Ovary (tissue), 9 donors: ENCODE data around the gene MTR. TPM values are rescaled to one million over a fixed set of nuclear protein-coding genes. Genes with fewer than 3 reads are reported as not detected.

Experiments used
- DNase-seq, 5 donors: peaks; one replicate each; pipeline ENCODE4 v3.0.0-alpha.2; 2019 to 2020
- H3K27ac ChIP-seq, 2 donors: fragments of 200-600 bp; one replicate each; pipeline versions ENCODE4 v1.5.1 to v1.8.0; 2019 to 2022
- H3K27me3 ChIP-seq: fragments of 200-600 bp; one replicate; pipeline ENCODE4 v1.8.0; 2022
- H3K36me3 ChIP-seq: fragments of 200-600 bp; sonication (generic); one replicate; pipeline ENCODE4 v1.5.1; 2019
- H3K4me1 ChIP-seq: one replicate; pipeline ENCODE4 v1.8.1; 2013; ENCODE audit warnings: mild to moderate bottlenecking, moderate library complexity; ENCODE audit not compliant: insufficient read depth
- H3K4me3 ChIP-seq: fragments of 200-600 bp; sonication (generic); one replicate; pipeline ENCODE4 v1.5.1; 2017
- H3K9me3 ChIP-seq, 2 donors: fragments of 200-600 bp in 1 of 2; sonication (generic) in 1 of 2; one replicate each; pipeline versions ENCODE4 v1.5.1 to v1.8.1; 2013 to 2019; ENCODE audit warnings: mild to moderate bottlenecking in 1 of 2, moderate library complexity in 1 of 2
- EP300 ChIP-seq: sonication (generic); formaldehyde crosslinking; IDR thresholded peaks from one replicate; pipeline ENCODE4 v1.6.1; 2017; ENCODE audit warnings: antibody characterized with exemption
- POLR2A ChIP-seq: fragments of 450-650 bp; IDR thresholded peaks from one replicate; pipeline ENCODE4 v1.6.1; 2017; ENCODE audit warnings: antibody characterized with exemption, mild to moderate bottlenecking, moderate library complexity
- WGBS, 3 donors: extraction: QIAGEN DNeasy Blood & Tissue Kit in 1 of 3; methylation state at CpG; one replicate each; pipeline versions ENCODE4 v1.1.5 to v1.1.7; 2013 to 2017; 5-methylcytosine and 5-hydroxymethylcytosine counted together
- intact Hi-C, 4 donors: fragments of 100-400 bp; cut with DNase I; formaldehyde crosslinking; loops; one replicate each; pipeline versions ENCODE4 v1.11.0 to v1.15.1; 2022 to 2023
- polyA plus RNA-seq, 2 donors: library from polyadenylated mRNA; stranded (reverse); fragments of 200-250 nt in 1 of 2; fragments of 350-450 nt in 1 of 2; fragmentation: Illumina TruSeq in 1 of 2; extraction: RNeasy Lipid Tissue Mini Kit (QIAGEN cat#74804) in 1 of 2; gene quantifications; one replicate each; pipeline ENCODE4 v1.2.3, GENCODE V29; 2013 to 2014
- total RNA-seq, 7 donors: library from RNA; depleted of rRNA in 2 of 7; stranded (reverse); fragments of >200 nt in 2 of 7; fragmentation: NEBNext Ultra II Directional in 3 of 7; extraction: Animal tissue kit (Norgen Biotek cat#: 25700) in 3 of 7; gene quantifications; one replicate each; pipeline versions ENCODE4 v1.1.0 to v1.2.4, GENCODE V29; 2016 to 2023
- TF ChIP-seq, protein P1 (sequence below), 3 donors: fragments of 450-650 bp in 2 of 3; fragments of 200-600 bp in 1 of 3; IDR thresholded peaks; one replicate each; pipeline versions ENCODE4 v1.5.1 to v1.8.0; 2016 to 2022; ENCODE audit warnings: antibody characterized with exemption in 3 of 3, mild to moderate bottlenecking in 1 of 3
- donor health status: DM: no; HTN: no; CAD: no; lungs with moderate emphysema.
- donor health status: DM: no; HTN: no; CAD: no.
- donor health status: Bipolar disorder and iron deficiency.
- donor health status: DM: yes; HTN: yes; CAD: no.
- donor health status: DM: no; HTN: no; CAD: no.
- donor health status: DM: yes; HTN: yes; CAD: no.

The MTR gene
- total and polyA plus RNA-seq, 9 donors, result 10.2 to 60.8 (median 49.5) TPM

DNA sequence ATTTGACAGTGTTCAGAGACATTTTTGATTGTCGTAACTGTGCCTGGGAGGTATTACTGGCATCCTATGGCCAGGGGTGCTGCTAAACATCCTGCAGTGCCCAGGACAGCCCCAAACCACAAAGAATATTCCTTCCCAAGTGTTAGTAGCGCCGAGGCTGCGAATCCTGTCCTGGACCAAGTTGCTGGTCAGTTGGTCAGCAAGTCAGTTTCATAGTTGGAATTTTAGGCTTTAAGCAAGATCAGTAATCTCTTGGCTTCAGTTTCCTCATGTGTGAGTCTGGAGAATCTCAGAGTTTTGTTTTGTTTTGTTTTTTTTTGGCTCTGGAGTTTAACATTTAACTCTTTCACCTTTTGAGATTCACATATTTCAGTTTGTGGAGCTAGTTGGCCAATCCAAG is 65.0 kb downstream of the MTR start:
- intact Hi-C loops, result no loop called here
- no peak overlapping the region for H3K4me3 ChIP-seq
- 74 to 87% (median 82%) methylated on average over 4 of the region's 4 CpGs for WGBS, 3 donors
- H3K4me1 ChIP-seq, result peaks cover 5% of the 10 kb centered on the region
- no peaks in the 10 kb centered on the region for H3K27me3 ChIP-seq
- no peak for DNase-seq
- TF ChIP-seq, protein P1, sequence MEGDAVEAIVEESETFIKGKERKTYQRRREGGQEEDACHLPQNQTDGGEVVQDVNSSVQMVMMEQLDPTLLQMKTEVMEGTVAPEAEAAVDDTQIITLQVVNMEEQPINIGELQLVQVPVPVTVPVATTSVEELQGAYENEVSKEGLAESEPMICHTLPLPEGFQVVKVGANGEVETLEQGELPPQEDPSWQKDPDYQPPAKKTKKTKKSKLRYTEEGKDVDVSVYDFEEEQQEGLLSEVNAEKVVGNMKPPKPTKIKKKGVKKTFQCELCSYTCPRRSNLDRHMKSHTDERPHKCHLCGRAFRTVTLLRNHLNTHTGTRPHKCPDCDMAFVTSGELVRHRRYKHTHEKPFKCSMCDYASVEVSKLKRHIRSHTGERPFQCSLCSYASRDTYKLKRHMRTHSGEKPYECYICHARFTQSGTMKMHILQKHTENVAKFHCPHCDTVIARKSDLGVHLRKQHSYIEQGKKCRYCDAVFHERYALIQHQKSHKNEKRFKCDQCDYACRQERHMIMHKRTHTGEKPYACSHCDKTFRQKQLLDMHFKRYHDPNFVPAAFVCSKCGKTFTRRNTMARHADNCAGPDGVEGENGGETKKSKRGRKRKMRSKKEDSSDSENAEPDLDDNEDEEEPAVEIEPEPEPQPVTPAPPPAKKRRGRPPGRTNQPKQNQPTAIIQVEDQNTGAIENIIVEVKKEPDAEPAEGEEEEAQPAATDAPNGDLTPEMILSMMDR (IDR thresholded peaks at IDR 0.05), result no peak
- TF ChIP-seq EP300, result no peak
- TF ChIP-seq POLR2A, result no peak
- no peaks in the 10 kb centered on the region for H3K9me3 ChIP-seq
- H3K27ac ChIP-seq, result no peak overlapping the region
- H3K36me3 ChIP-seq, result no peaks in the 10 kb centered on the region

DNA sequence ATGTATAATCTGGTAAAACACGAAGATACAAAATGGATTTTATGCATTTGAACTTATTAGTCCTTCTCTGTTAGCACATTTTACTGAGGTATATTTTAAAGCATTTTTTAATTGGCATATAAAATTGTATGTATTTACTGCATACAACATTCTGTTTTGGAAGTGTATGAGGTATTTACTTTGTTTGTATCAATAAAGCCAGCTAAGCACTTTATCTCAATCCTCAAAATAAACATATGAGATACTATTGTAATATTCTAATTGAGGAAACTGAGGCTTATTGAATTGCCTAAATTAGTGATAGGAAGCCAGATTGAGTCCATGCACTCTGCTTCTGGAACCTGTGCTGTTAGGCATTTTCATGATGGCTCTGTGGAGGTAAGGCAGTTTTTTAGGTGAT is 65.6 kb downstream of the MTR start:
- WGBS, 3 donors, result 94 to 97% (median 94%) methylated on average over 1 of the region's 1 CpG
- H3K27me3 ChIP-seq, result no peaks in the 10 kb centered on the region
- TF ChIP-seq POLR2A, result no peak
- TF ChIP-seq, protein P1 (IDR thresholded peaks at IDR 0.05), result no peak
- TF ChIP-seq EP300, result no peak
- intact Hi-C loops, result no loop called here
- H3K4me3 ChIP-seq, result no peak overlapping the region
- H3K36me3 ChIP-seq, result no peaks in the 10 kb centered on the region
- peaks cover 5% of the 10 kb centered on the region for H3K4me1 ChIP-seq
- no peak for DNase-seq
- H3K9me3 ChIP-seq, result no peaks in the 10 kb centered on the region
- H3K27ac ChIP-seq, result no peak overlapping the region

DNA sequence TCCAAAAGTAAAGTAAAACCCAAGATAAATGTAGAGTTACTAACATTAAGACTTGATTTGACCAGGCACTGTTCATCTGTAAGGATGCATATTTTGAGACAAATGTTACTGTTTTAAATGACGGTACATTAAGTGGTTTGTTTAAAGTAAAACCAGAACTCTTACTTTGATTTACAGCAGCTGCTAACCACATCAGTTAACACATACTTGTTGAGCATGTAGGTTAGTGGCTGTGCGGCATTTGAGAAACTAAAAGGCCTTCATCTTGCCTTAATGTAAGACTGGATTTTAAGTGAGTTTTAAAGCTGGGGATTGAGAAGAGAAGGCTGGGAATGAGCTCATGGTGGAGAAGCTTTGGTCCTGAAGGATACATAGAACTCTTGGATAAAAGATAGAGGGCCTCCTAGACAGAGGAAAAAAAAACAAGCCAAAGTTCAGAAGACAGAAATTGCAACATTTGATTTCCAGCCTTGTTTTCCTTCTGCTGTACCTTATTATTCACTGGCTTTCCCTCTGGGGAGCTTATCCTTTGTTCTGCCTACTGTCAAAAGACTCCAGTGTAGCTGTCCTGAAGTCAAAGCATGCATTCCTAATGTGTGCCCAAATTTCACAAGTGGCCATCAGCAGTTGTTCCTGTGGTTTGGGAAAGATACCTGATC is 66.6 kb downstream of the MTR start:
- no peaks in the 10 kb centered on the region for H3K27me3 ChIP-seq
- TF ChIP-seq POLR2A (no peak), EP300 (no peak)
- TF ChIP-seq, protein P1 (IDR thresholded peaks at IDR 0.05), result no peak
- no peak overlapping the region for H3K4me3 ChIP-seq
- H3K36me3 ChIP-seq, result no peaks in the 10 kb centered on the region
- no peaks in the 10 kb centered on the region for H3K9me3 ChIP-seq
- no peak overlapping the region for H3K27ac ChIP-seq
- peaks cover 5% of the 10 kb centered on the region for H3K4me1 ChIP-seq
- WGBS, 3 donors, result 76 to 82% (median 77%) methylated on average over 2 of the region's 2 CpGs
- no peak for DNase-seq
- intact Hi-C loops, result no loop called here

DNA sequence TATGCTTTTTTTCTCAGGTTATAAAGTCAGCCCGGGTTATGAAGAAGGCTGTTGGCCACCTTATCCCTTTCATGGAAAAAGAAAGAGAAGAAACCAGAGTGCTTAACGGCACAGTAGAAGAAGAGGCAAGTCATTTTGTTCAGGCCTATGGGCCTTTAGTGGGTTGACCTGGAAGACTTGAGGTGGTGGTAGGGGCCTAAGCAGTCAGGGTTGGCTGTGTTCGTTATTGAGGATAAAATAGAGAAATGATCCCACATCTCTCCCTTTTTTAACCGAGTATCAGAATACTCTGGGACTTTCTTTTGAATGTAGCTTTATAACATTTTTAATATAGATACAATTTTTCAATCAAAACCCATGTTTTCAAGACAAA is 67.1 kb downstream of the MTR start:
- no peaks in the 10 kb centered on the region for H3K36me3 ChIP-seq
- 90 to 94% (median 92%) methylated on average over 4 of the region's 4 CpGs for WGBS, 3 donors
- intact Hi-C loops, result no loop called here

More for the DNA sequence above, 67.1 kb downstream of the MTR start:
- Histone ChIP-seq H3K27me3 (no peaks in the 10 kb centered on the region), H3K9me3 (no peaks in the 10 kb centered on the region), H3K4me3 (no peak overlapping the region), H3K27ac (no peak overlapping the region), H3K4me1 (peaks cover 5% of the 10 kb centered on the region)
- TF ChIP-seq EP300 (no peak), POLR2A (no peak)
- TF ChIP-seq, protein P1 (IDR thresholded peaks at IDR 0.05), result no peak
- no peak for DNase-seq
